ENCODE results near the gene TMEM165.

TMEM165 gene

GRCh38 chr4:55399581-55399980 lies 3.8 kb downstream of the TMEM165 start:
- no peak for DNase-seq

- DNase-seq: no peak
Observed at GRCh38 chr4:55405073-55405472, 9.3 kb downstream of the TMEM165 start.

GRCh38 chr4:55406545-55406944 lies 10.8 kb downstream of the TMEM165 start:
- DNase-seq: no peak

DNA sequence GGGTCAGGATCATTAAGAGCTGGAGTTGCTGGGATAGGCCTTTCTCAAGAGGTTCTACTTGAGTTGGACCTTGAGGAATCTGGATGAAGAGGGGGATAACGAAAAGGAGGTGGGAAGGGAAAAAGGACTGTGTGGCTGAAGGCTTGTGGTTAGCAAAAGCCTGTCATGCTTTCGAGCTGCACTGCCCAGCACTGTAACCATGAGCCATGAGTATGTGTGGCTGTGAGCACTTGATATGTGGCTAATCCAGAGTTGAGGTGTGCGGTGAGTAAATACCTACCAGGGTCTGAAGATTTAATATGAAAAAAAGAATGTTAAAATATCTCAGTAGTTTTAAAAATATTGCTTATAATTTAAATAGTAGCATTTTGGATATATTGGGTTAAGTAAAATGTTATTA lies 11.4 kb downstream of the TMEM165 start:
- no peak for DNase-seq

- DNase-seq: no peak
Observed at GRCh38 chr4:55407764-55408163, 12.0 kb downstream of the TMEM165 start.

DNA sequence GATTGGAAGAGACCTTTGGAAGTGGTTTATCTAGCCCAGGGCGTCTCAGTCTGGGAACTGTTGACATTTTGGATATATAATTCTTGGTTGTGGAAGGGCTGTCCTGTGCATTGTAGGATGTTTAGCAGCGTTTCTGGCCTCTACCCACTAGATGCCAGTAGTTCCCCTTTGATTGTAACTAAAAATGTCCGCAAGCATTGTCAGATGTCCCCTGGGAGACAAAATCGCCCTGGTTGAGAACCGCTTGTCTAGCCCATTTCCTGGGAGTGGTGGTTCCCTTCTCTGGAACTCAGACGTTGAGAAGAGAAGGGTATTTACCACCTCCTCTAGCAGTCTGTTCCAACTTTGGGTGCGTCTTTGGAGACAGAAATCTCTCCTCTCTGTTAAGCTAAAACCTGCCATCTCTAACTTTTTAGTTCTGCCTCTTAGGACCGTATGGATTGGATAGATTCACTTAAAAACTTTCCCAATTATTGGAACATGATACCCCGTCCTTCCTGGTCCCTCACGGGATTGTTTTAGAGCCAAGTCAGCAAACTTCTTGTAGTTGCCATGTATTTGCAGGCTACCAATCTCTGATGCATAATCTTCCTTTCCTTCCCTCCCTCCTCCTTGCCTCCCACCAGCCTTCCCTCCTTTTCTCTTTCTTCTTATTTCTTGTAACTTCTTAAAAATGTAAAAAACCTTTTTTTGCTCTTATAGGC lies 13.9 kb downstream of the TMEM165 start:
- no peak for DNase-seq

GRCh38 chr4:55410431-55410830 lies 14.7 kb downstream of the TMEM165 start:
- no peak for DNase-seq

DNA sequence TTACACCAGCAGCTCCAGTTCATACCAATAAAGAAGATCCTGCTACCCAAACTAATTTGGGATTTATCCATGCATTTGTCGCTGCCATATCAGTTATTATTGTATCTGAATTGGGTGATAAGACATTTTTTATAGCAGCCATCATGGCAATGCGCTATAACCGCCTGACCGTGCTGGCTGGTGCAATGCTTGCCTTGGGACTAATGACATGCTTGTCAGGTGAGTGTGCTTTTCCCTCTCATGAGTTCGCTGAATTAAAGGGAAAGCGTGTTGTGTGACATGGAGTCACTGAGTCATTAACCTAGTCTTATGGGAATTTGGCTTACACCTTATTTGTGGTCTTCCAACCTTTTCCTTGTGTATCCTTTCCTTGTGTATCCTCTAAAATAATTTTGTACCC lies 15.9 kb downstream of the TMEM165 start:
- DNase-seq: no peak

DNA sequence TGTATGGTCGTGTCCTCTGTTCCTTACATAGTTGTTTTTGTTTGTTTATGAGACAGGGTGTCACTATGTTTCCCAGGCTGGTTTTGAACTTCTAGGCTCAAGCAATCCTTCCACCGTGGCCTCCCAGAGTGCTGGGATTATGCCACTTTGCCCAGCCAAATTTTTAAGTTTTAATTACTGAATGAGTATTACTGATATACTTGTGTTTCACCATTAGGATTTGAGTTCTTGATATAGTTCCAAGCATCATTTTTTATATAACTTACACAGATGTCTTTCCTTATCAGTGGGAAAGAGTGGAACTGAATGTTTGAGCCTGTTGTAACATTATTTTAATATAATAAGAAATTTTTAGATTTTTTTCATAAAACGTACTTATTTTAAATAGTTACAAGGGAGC lies 20.4 kb downstream of the TMEM165 start:
- no peak for DNase-seq

GRCh38 chr4:55424791-55425190 lies 29.0 kb downstream of the TMEM165 start:
- no peak for DNase-seq

DNA sequence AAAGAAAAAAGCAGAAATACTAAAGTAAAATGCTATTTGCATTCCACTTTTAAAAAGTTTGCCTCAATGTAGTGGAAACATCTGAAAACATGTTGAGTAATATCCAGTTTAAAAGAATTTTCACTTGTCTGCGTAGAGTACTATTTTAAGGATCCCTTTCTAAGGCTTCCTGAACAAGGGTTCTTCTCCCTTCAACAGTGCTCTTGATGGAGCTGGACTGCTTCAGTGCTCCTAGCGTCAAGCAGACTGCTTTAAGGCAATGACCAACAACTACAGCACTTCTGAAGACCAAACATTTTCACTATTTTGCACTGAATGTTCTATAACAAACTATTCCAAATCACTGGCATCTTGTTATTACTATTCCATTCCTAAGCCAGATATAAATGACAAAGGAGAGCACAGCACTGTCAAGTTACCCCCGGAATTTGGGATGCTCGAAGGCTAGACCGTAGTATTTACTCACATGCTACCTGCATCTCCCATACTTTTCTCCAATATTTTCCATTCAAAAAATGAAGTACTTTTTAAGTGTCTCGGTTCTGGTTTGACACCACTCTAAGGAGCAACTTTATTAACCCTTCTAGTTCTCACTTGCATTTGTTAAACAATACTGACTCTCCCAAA lies 36.1 kb downstream of the TMEM165 start:
- no peak for DNase-seq

DNA sequence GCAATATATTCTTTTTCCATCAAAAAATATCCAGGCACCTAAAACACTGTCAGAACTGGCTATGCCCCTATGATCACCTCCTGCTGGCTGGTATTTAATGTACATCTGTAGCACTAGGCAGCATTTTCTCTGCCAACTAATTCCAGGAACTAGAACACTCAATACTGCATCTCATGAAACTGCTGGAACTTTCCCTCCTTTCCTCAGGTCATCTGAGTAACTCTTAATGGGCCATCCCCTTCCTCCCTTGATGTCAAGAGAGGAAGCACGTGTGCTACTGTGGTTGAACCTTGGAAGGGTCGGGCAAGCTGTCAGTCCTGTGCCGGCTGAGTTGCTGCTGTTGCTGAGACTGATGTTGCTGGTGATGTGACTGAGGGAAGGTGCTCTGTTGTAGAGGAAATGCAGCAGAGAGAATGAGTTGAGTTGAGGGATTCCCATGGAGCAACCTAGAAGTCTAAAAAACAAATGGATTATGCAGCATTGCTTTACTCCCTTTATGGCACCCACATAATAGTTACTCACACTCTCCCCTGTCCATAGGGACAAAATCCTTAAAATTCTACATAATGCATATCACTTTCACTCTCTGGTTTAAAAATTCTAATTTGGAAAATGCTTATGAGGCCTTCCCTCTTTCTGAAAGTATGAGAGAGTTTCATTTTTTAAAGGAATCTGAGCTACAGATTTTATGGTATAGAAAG lies 39.5 kb downstream of the TMEM165 start:
- no peak for DNase-seq

- no peak for DNase-seq
Observed at GRCh38 chr4:55437356-55437796, 41.6 kb downstream of the TMEM165 start.

GRCh38 chr4:55437823-55438222 lies 42.1 kb downstream of the TMEM165 start:
- no peak for DNase-seq

- no peak for DNase-seq
Observed at GRCh38 chr4:55438314-55438713, 42.6 kb downstream of the TMEM165 start.

GRCh38 chr4:55439023-55439422 lies 43.3 kb downstream of the TMEM165 start:
- no peak for DNase-seq

DNA sequence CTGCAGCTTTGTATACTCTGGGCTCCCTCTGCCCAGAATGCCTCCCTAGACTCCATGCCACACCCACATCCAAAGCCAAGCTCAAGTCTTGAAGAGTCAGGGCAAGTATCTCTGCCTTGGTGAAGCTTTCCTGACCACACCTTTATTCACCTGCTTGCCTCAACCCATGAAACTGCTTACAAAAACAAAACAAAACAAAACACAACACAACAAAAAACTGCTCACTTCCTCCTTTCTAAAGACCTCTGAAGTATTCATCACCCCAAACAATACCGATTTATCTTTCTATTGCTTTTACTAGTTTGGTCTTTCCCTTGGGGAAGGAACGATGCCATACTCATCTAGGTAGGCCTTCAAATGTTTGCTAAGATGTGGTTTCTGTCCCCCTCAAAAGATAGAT lies 45.0 kb downstream of the TMEM165 start:
- DNase-seq: no peak

- no peak for DNase-seq
Observed at GRCh38 chr4:55442541-55442940, 46.8 kb downstream of the TMEM165 start.

DNA sequence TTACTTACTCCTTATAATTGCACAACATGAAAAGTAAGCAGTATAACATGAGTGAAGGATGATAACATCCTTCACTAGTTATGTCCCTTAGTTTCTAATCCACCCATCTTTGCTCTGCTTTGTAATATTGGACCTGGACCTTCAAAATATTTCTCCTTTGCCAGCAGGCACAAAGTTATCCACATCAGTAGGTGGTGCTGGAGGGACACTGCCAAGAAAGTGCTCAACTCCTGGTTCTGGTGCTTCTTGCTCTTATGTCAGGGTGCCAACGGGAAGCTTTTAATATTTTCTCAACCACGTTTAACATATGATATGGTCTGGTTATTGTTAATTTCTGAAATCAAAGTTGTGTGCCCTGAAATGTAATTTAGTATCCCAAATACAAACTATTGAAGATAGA lies 49.1 kb downstream of the TMEM165 start:
- no peak for DNase-seq

GRCh38 chr4:55445921-55446577 lies 50.3 kb downstream of the TMEM165 start:
- no peak for DNase-seq

- DNase-seq: no peak
Observed at GRCh38 chr4:55446578-55446922, 50.8 kb downstream of the TMEM165 start.

DNA sequence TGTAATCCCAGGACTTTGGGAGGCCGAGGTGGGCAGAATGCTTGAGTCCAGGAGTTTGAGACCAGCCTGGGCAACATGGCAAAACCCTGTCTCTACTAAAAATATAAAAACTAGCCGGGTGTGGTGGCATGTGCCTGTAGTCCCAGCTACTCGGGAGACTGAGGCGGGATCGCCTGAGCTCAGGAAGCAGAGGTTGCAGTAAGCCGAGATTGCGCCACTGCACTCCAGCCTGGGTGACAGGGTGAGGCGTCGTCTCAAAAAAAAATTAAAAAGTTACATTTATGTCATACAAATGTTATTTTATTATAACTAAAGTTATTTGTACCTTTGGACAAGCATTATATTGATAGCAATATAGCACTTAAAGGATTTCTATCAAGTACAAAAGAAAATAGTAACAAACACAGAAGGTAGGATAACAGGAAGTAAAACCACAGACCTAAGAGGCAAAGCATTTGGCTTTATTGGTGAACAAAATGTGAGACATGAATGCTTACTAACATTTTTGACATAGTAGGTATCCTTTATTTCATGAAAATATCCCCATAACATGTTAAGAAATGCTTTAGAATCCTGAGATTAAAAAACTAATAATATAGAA lies 51.5 kb downstream of the TMEM165 start:
- DNase-seq: no peak

GRCh38 chr4:55447831-55448230 lies 52.1 kb downstream of the TMEM165 start:
- peak; percentile 11 for DNase-seq

Measured in right kidney (tissue), 1 donor.